ENCODE measurements around the gene ZC3H12A. TPM values are rescaled to one million over a fixed set of nuclear protein-coding genes. Genes with fewer than 3 reads are reported as not detected.
"Not testable (repeated sequence)": the region's sequence is repeated elsewhere in the genome, so short reads cannot be mapped to it uniquely, and the experiment has no call there.

Gene ZC3H12A
- total RNA-seq, 1 donor from 2014 or later: 5.4 TPM

- not testable (repeated sequence) for DNase-seq
These were observed 28.4 kb downstream of the ZC3H12A start for GRCh38 chr1:37502791-37503190.

- no peak for DNase-seq
These were observed 32.4 kb downstream of the ZC3H12A start for GRCh38 chr1:37506740-37507139.

DNA sequence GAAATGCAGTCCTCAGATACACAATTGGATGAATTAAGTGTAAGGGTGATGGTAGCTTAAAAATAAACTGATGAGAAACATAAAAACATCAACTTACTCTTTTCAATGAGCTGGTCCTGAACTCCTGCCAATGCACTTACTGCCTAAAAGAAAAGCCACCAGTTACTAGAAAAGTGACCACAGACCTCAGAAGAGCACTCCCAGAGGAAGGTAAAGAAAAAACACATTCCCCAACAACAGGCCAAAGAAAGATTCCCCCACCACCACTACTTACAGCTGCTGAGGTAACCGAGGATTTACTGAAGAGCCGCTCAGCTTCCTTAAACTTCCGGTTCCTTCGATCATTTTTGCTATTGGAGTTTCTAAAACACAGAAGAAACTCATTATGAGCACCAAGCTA is 34.8 kb downstream of the ZC3H12A start:
- peak; percentile 21 for DNase-seq

- DNase-seq: peak; percentile 39
These were observed 39.5 kb downstream of the ZC3H12A start for GRCh38 chr1:37513795-37514349.

DNA sequence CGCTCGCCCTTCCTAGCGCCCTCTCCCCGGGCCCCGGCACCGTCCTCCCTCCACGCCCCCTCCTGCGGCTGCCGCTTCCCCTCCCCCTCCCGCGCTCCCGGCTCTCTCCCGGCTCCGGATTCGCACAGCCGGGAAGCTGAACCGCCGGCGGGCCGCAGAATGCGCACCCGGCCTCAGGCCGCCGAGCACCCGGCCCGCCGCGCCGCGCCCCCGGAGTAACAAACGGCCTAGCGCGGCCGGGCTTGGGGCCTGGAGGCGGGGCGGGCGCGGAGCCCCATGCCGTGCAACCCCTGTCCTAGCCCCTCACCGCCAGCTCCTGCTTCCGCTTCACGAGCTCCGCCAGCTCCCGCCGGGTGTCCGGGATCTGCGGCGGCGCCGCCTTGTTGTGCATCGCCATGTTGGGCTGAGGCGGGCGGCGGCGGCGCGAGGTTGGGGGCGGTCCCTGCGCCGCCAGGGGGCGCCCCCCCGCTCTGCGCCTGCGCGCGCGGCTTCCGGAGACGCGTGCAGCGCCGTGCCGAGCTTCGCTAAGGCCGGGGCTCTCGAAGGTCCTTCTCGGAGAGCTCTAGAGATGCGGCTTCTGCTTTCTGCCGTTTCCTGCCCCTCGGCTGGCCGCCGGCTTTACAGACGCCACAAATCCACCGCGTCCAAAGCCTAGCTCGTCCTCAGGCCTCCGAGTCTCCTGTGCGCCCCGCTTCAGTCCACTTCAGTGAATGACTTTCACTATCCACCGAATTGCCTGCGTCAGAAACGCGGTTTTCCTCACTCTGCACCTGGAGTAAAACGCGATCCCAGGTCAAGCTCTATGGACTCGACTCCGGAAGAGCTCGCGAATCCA is 40.2 kb downstream of the ZC3H12A start, which contains the start of gene MEAF6:
MEAF6 (minus strand) TSS at position 417 of the 835 bp plus-strand sequence; CDS start at position 397, 20 bp downstream.
- DNase-seq: peak; percentile 88

DNA sequence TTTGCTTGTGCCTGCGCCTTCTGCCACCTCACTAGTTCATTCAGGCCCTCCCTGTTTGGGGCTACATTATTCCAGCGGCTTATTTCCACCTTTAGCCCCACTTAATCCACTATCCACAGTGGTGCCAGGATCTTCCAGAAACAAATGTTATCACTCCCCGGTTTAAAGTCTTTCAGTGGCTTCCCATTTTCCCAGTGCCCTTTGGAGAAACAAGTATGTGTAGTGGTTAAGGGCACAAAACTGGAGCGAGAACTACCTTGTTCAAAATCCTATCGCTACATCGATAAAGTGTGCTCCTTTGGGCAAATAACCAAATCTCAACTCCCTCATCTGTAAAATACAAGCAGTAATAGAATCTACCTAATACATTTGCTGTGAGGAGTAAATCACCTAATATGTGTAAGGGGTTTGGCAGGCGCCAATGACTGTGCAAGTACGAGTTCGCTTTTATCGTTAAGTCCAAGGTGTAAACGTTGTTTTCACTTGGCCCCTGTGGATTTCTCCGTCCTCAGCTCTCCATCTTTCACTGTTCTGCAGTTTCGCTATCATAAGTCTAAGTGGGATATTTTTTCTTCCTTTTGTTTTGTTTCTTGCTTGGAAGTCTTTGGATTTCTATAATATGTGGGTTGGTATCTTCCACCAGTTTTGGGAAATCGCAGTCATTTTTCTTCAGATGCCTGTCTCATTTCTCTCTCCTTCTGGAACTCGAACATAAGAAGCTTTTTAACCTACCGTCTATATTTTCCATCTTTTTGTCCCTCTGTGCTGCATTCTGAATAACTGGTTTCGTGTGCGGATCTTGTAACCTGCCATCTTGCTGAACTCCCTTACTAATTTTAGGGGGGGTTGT is 41.0 kb downstream of the ZC3H12A start:
- DNase-seq: no peak

- DNase-seq: no peak
These were observed 43.2 kb downstream of the ZC3H12A start for GRCh38 chr1:37517569-37517968.

GRCh38 chr1:37518241-37518640 is 43.9 kb downstream of the ZC3H12A start:
- DNase-seq: not testable (repeated sequence)

DNA sequence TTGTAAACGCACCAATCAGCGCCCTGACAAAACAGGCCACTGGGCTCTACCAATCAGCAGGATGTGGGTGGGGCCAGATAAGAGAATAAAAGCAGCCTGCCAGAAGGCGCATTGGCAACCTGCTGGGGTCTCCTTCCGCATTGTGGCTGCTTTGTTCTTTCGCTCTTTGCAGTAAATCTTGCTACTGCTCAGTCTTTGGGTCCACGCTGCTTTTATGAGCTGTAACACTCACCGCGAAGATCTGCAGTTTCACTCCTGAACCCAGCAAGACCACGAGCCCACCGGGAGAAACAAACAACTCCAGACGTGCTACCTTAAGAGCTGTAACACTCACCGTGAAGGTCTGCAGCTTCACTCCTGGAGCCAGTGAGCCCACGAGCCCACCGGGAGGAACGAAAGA is 44.5 kb downstream of the ZC3H12A start:
- not testable (repeated sequence) for DNase-seq

GRCh38 chr1:37519613-37520012 is 45.2 kb downstream of the ZC3H12A start:
- DNase-seq: no peak

- not testable (repeated sequence) for DNase-seq
These were observed 55.5 kb downstream of the ZC3H12A start for GRCh38 chr1:37529888-37530287.

- not testable (repeated sequence) for DNase-seq
These were observed 58.2 kb downstream of the ZC3H12A start for GRCh38 chr1:37532418-37533156.

DNA sequence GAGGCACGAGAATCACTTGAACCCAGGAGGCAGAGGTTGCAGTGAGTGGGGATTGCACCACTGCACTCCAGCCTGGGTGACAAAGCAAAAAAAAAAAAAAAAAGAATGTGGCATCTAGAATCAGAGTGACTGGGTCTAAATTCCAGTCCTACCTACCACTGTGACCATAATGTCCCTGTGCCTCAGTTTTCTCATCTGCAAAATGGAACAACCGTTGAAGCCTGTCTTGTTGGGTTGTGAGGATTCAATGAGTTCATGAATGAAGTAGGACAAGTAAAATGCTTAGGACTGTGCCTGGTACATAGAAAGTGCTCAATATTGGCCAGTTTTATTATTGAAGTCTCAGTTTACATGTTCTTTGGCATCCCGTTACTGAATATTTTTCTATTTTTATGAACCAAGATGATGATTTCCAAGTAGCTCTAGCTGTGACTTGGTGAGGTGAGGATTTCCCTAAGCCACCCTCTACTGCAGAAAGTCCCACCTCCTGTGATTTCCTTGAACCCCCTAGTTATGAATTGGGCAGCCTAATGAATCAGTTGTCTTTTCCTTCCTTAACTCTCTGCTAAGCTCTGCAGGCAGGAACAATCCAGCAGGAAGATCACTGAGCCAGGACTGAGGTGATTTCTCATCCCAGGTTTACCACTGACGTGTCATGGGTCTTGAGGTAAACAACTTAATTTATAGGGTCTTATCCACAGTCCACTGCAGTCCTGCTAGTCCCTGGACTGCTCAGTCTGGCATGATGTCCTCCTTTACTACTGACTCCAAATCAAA is 59.1 kb downstream of the ZC3H12A start:
- peak; percentile 28 for DNase-seq

Other genes starting within 250 kb of the ZC3H12A start
- gene MEAF6, start 40.2 kb downstream of the ZC3H12A start, total RNA-seq: 49.7 and 82.9 TPM in 2 replicates
- gene SNIP1, start 79.7 kb downstream of the ZC3H12A start, total RNA-seq: 12.9 and 25.7 TPM in 2 replicates
- 0.37 and 0.51 TPM in 2 replicates for gene DNALI1, start 82.4 kb downstream of the ZC3H12A start, total RNA-seq
- 47.3 and 56.8 TPM in 2 replicates for gene GNL2, start 121.4 kb downstream of the ZC3H12A start, total RNA-seq
- not detected in 2 replicates for gene RSPO1, start 160.3 kb downstream of the ZC3H12A start, total RNA-seq
- 3.7 and 23.0 TPM in 2 replicates for gene CDCA8, start 217.9 kb downstream of the ZC3H12A start, total RNA-seq

Data from dermis blood vessel endothelial cell (primary cell).